HG02610 (cell line): ENCODE data around the gene CRYBG3.
"Not testable (repeated sequence)": the region's sequence is repeated elsewhere in the genome, so short reads cannot be mapped to it uniquely, and the experiment has no call there.

ENCODE experiments used
- ATAC-seq: cut with Tn5 transposase; IDR thresholded peaks from one replicate; pipeline ENCODE4 v1.9.1; 2021; ENCODE audit warnings: mild to moderate bottlenecking, moderate library complexity; ENCODE audit not compliant: unreplicated experiment

Gene CRYBG3

GRCh38 chr3:97821774-97822358 is at the start of gene CRYBG3:
Gene CRYBG3 (plus strand): TSS chr3:97822011. CDS start chr3:97822207, 196 bp downstream.
- peak; percentile 100 for ATAC-seq

DNA sequence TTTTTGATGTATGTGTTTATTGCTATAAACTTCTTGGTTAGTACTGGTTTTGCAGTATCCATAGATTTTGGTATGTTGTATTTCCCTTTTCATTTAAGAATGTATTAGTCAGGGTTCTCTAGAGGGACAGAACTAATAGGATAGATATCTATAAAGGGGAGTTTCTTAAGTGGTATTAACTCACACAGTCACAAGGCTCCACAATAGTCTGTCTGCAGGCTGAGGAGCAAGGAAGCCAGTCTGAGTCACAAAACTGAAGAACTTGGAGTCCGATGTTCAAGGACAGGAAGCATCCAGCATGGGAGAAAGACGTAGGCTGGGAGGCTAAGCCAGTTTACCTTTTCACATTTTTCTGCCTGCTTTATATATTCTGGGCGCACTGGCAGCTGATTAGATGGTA is 48.9 kb upstream of the CRYBG3 start:
- ATAC-seq: no peak

DNA sequence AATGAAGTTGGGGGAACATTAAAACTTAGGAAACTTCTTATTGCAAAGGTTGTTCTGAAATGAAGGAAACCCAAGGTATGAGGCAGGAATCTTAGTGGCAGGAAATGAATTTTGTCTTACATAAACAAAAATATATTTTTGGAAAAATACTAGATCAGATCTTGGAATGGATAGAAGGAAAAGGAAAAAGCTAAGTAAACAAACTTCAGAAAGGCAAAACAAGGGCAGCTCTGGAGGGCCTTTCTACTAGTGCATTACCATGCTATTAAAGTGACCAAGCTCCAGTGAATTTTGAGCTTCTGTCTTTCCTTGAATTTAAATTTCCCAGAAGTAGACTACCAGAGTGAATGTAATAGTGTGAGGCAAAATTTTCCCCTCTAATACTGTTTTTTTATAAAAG is 43.7 kb upstream of the CRYBG3 start:
- no peak for ATAC-seq

DNA sequence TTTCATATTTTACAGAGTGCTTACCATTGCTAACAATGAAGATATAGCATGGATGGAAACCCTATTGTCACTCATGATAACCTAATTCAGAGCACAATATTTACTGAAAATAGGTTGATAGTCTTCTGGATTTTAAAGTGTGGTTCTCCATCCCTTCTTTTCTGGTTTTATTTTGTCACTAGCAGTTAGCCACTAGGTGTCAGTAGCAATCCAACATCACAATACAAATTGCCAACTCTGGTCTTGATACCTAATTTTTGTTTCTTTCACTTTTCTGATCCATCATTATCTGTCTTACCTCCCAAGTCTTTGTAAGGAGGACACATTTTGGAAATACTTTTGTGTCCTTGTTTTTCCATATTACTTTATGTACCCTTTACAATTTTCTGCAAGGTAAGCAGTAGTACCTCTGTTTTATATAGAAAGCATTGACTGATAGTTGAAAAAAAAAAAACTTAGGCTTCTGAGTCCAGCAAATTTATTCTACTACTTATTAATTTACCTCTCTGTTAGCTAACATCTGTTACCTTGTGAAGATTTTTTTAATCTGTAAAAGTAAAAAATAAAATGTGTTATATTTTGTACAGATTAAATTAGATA is 28.3 kb upstream of the CRYBG3 start:
- peak; percentile 56 for ATAC-seq

DNA sequence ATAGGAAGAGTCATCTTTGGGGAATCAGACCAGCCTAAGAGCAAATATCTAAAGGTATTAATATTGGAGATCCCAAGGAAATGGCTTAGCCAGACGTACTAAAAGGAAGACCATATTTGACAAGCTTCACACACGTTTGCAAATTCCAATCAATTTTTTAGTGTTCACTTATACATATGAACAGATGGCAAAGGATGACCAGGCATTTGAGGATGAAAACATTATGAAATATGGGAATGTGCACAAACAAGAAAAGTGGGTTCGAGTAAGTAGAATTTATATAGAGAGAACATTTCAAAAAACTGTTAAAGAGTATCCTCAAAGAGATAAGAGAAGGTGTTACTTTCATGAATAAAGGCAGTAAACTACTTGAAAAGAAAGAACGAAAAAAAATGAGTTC is 25.9 kb upstream of the CRYBG3 start:
- ATAC-seq: no peak

DNA sequence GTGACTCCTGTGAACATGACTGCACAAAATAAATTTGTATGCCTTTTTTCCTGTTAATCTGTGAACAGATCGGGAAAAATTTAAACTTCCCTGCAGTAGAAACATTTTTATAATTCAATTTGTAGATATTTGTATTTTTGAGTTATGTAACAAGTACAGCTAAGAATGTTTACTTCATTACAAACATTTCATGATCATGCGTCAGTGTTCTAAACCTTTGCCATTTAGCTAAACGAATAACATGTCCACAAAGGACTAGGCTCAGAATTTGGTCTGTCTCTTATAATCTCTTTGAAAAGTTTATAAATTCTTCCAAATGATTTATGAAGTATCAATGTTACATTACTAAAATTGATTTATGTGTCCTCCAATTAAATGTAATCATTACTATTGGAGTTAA is 17.3 kb upstream of the CRYBG3 start:
- no peak for ATAC-seq

DNA sequence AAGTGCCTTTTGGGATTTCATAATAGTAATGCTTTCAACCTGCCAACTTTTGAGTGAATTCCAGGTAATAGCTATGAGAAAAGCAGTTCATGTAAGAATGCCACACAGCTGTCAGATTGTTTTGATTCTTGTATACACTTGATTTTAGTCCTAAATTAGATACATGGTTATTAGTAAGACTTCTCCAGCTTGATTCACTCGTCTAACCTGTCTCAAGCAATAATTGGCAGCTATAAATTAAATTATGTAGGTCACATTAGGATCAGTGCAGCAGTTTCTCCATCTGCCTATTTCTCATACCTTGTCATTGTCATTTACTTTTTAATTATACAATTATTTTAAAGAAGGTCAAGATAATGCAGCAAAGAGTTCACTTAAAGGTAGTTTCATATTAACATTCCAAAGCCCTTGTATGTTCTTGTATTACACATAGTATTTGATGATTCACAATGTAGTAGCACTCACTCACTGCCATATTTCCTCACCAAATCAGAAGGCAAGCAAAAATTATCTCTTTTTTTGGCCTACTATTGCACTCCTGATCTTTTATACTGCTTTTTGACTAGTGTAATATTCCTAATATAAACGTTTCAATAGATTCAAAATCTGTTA is 10.9 kb upstream of the CRYBG3 start:
- ATAC-seq: no peak

GRCh38 chr3:97815149-97815917 is 6.5 kb upstream of the CRYBG3 start:
- no peak for ATAC-seq

DNA sequence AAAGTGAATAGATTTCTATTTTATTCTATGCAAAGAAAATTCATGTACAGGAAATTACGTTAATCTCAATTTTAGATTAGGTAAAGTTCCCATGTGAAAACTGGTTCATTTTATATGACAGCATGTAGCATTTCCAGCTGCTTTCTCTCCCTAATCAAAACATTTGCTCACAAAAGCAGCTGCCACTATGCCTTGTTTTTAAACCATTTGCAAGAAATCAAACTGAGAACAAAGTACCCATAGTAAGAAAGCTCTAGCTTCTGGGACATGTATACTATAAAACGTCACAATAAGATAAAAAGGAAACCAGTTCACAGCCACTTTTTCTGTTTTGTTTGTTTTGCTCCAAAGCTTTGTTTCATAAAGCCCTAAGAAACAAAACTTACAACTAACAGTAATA is 5.0 kb upstream of the CRYBG3 start:
- no peak for ATAC-seq

GRCh38 chr3:97817965-97818364 is 3.8 kb upstream of the CRYBG3 start:
- ATAC-seq: no peak

DNA sequence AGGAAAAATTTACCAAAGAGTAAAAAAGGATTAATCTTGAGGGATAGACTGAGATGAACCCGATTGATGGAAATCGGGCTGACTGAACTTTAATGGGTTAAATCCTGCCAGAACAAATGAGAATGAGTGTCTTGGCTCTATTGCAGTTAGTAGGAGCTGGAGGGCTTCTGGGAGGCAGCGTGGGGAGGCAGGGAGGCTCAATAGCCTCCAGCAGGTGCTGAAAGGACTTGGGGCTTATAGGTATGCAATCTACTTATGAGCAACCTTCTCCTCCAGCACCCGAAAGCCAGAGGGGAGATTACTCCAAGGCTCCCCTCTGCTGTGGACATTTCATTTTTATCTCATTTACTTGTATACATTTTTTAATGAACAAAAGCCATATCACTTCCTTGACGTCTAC is 1.0 kb upstream of the CRYBG3 start:
- ATAC-seq: no peak

DNA sequence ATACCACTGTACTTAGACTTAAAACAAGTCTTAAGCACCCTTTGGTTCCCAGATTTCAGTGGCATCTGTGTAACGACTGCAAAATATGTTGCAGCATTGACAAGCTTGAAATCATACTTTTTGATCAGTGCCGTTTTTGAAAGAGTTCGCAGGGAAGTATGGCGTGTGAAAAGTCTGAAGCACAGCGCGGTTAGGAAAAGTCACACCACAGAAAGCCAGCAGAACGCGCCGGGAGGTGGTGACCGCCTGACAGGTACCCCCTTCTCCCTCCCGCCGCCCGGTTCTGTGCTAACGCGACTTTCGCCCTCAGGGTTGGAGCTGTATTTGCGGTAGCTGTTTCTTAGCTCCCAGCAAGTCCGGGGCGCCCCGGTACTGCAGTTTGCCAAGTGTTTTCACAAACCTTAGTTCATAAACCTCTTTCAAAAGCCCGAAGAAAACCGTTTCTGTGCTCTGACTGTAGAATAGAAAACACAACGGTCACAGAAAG is 481 bp upstream of the CRYBG3 start:
- ATAC-seq: peak; percentile 40

DNA sequence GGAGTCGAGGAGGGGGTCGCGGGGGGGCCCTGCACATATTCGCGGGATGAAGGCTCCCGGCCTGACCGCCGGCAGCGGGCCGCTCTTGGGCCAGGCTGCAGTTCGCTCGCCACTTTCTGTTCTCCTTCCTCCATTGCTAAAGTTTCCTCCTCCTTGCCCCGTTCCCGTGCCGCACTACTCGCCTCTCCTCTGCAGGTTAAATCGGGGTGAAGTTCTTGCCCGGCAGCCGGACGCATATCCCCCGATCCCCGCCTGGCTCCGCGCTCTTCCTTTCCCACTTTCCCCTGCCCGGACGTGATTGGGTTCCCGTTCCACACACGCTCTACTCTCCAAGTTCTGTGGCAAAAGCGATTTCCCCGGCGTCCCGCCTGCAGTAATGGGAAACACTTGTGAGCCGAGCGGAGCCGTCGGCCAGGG is 556 bp downstream of the CRYBG3 start:
- peak; percentile 22 for ATAC-seq

GRCh38 chr3:97823046-97824004 is 1.5 kb downstream of the CRYBG3 start:
- ATAC-seq: no peak

- no peak for ATAC-seq
Observed at GRCh38 chr3:97825101-97825500, 3.3 kb downstream of the CRYBG3 start.

GRCh38 chr3:97827741-97828471 is 6.1 kb downstream of the CRYBG3 start:
- ATAC-seq: no peak

DNA sequence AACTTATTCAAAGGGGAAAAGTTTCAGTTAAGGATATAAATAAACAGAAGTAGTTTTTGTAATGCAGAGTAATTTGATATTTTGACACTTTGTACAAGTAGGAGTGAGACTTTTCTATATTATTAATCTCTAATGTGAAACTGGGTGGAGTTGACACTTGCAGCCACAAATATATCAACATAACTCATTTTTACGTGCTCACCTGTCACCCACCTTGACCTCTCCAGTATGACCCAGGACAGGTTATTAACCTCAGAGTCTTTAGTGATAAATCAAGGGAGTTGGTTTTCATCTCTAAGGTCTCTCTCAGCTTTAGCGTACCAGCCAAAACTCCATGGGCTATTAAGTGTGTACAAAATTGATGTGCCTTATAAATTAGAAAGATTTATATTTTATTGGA is 7.4 kb downstream of the CRYBG3 start:
- ATAC-seq: no peak

- no peak for ATAC-seq
Observed at GRCh38 chr3:97830638-97831037, 8.8 kb downstream of the CRYBG3 start.

DNA sequence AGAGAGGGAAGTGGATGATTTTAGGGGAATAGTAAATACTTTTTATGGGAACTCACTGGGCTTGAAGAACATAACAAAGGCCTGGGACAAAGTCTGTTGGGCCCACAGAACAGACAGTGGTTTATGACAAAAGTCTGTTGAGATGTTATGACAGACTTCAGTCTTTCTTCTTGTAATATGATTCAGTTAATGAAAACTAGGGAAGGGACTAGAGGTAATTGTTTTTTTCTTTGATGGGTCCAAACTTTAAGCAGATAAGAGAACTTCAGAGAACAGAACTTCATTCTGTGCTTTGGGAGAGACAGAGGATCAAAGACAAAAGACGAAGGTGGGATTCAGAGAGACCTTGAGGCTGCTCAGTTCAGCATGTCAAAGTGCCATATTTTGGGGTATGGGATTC is 9.3 kb downstream of the CRYBG3 start:
- no peak for ATAC-seq

DNA sequence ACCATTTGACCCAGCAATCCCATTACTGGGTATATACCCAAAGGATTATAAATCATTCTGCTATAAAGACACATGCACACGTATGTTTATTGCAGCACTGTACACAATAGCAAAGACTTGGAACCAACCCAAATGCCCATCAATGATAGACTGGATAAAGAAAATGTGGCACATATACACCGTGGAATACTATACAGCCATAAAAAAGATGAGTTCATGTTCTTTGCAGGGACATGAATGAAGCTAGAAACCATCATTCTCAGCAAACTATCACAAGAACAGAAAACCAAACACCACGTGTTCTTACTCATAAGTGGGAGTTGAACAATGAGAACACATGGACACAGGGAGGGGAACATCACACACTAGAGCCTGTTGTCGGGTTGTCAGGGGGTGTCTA is 11.4 kb downstream of the CRYBG3 start:
- not testable (repeated sequence) for ATAC-seq
